ENCODE data around the gene CCDC158.

GRCh38 chr4:76458297-76458696 is 37.4 kb upstream of the CCDC158 start:
- TF ChIP-seq RAD21 (IDR thresholded peaks at IDR 0.05; ENCODE audit: low read length) (no peak), ZBTB33 (IDR thresholded peaks at IDR 0.05; ENCODE audit: borderline replicate concordance, low read depth) (no peak), MAX (IDR thresholded peaks at IDR 0.05; ENCODE audit: low read depth) (no peak), CHD2 (IDR thresholded peaks at IDR 0.05; ENCODE audit: low read length, partially characterized antibody) (no peak), EP300 (IDR thresholded peaks at IDR 0.05; ENCODE audit: borderline replicate concordance in 1 of 2, low read depth in 1 of 2, low read length in 1 of 2) (no peak), YY1 (IDR thresholded peaks at IDR 0.05; ENCODE audit: low read depth) (no peak), FOXJ3 (CRISPR knock-in tag; IDR thresholded peaks at IDR 0.05) (no peak), JUND (IDR thresholded peaks at IDR 0.05) (no peak), NFIC (IDR thresholded peaks at IDR 0.05; ENCODE audit: borderline replicate concordance) (no peak), SMC3 (IDR thresholded peaks at IDR 0.05; ENCODE audit: low read depth, low read length) (no peak)
- TF ChIP-seq, protein P1, sequence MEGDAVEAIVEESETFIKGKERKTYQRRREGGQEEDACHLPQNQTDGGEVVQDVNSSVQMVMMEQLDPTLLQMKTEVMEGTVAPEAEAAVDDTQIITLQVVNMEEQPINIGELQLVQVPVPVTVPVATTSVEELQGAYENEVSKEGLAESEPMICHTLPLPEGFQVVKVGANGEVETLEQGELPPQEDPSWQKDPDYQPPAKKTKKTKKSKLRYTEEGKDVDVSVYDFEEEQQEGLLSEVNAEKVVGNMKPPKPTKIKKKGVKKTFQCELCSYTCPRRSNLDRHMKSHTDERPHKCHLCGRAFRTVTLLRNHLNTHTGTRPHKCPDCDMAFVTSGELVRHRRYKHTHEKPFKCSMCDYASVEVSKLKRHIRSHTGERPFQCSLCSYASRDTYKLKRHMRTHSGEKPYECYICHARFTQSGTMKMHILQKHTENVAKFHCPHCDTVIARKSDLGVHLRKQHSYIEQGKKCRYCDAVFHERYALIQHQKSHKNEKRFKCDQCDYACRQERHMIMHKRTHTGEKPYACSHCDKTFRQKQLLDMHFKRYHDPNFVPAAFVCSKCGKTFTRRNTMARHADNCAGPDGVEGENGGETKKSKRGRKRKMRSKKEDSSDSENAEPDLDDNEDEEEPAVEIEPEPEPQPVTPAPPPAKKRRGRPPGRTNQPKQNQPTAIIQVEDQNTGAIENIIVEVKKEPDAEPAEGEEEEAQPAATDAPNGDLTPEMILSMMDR (IDR thresholded peaks at IDR 0.05) = no peak
- TF ChIP-seq, protein P2, sequence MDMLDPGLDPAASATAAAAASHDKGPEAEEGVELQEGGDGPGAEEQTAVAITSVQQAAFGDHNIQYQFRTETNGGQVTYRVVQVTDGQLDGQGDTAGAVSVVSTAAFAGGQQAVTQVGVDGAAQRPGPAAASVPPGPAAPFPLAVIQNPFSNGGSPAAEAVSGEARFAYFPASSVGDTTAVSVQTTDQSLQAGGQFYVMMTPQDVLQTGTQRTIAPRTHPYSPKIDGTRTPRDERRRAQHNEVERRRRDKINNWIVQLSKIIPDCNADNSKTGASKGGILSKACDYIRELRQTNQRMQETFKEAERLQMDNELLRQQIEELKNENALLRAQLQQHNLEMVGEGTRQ (IDR thresholded peaks at IDR 0.05; ENCODE audit: borderline replicate concordance, low read depth, low read length) = no peak
- TF ChIP-seq, protein P3, sequence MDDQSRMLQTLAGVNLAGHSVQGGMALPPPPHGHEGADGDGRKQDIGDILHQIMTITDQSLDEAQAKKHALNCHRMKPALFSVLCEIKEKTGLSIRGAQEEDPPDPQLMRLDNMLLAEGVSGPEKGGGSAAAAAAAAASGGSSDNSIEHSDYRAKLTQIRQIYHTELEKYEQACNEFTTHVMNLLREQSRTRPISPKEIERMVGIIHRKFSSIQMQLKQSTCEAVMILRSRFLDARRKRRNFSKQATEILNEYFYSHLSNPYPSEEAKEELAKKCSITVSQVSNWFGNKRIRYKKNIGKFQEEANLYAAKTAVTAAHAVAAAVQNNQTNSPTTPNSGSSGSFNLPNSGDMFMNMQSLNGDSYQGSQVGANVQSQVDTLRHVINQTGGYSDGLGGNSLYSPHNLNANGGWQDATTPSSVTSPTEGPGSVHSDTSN (IDR thresholded peaks at IDR 0.05) = no peak
- TF ChIP-seq, protein P4, sequence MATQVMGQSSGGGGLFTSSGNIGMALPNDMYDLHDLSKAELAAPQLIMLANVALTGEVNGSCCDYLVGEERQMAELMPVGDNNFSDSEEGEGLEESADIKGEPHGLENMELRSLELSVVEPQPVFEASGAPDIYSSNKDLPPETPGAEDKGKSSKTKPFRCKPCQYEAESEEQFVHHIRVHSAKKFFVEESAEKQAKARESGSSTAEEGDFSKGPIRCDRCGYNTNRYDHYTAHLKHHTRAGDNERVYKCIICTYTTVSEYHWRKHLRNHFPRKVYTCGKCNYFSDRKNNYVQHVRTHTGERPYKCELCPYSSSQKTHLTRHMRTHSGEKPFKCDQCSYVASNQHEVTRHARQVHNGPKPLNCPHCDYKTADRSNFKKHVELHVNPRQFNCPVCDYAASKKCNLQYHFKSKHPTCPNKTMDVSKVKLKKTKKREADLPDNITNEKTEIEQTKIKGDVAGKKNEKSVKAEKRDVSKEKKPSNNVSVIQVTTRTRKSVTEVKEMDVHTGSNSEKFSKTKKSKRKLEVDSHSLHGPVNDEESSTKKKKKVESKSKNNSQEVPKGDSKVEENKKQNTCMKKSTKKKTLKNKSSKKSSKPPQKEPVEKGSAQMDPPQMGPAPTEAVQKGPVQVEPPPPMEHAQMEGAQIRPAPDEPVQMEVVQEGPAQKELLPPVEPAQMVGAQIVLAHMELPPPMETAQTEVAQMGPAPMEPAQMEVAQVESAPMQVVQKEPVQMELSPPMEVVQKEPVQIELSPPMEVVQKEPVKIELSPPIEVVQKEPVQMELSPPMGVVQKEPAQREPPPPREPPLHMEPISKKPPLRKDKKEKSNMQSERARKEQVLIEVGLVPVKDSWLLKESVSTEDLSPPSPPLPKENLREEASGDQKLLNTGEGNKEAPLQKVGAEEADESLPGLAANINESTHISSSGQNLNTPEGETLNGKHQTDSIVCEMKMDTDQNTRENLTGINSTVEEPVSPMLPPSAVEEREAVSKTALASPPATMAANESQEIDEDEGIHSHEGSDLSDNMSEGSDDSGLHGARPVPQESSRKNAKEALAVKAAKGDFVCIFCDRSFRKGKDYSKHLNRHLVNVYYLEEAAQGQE (IDR thresholded peaks at IDR 0.05; ENCODE audit: low read depth, low read length) = no peak
